GM21528 (cell line): ENCODE data around the gene SQOR.
A peak's percentile ranks its signal among the peaks of the same experiment; 100 is the strongest.

Source experiments
- ATAC-seq: cut with Tn5 transposase; IDR thresholded peaks from one replicate; pipeline ENCODE4 v1.9.1; 2021; ENCODE audit warnings: mild to moderate bottlenecking, moderate library complexity; ENCODE audit not compliant: unreplicated experiment, low FRiP score

Gene SQOR

DNA sequence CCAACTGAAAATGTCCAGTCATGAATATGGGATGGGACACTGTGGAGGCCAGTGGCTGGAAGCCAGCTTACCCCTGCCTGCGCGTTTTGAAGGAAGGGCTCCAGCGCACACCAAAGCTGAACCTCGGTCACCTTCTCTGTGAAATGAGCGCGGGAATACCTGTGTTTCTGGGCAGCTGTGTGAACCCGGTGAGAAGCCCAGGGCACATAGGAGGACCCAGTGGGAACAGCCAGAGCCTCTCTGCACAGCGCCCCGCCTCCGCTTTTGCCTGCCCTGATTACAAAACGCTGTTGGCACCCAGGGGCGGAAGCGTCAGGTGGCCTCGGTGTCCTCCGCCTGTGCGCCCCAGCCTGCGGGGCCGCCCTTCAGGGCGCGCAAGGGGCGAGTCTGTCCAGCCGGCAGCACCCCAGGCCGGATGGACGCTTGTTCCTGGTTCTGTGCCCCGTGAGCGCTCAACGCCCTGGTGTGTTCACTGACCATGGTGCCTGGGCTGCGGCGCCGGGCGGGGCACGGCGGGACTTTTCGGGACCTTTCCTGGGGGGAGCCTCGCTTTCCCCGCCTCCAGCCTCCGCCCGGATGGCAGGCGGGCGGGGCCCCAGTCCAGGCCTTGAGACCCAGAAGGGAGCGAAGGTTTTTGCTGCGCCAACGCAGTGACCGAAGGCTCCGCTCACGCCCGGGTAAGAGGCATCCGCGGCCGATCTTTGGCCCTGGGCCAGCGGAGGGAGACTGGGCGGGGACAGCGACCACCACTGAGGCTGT, at the start of gene SQOR:
Gene SQOR, plus strand, starts transcription at position 598 of the 759 bp plus-strand sequence. CDS start 23,895 bp downstream, outside the sequence.
- peak; percentile 81 for ATAC-seq

DNA sequence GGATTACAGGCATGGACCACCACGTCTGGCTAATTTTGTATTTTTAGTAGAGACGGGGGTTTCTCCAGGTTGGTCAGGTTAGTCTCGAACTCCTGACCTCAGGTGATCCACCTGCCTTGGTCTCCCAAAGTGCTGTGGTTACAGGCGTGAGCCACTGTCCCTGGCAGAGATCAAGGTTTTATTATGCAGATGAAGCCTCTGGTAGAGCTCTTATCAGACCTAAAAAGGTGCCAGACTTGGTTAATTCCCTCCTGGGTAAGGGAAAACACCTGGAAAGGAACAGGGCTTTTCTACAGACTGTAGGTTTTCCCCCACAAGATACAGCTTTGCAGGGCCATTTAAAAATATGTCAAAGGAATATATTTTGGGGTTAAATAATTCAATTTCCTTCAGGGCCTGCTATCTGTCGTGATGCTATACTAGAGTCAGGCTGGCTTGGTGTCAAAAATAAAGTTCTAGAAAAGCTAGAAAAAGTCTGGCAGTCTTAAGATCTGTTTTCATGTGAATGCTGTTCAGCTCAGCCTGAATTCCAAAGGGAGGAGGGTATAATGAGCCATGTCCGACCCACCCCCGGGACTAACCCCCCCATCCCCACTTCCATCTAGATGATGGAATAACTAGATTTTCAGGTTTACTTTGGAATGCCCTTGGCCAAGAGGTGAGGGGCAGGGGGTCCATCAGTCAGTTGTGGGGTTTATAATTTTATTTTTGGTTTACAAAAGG, 49.6 kb upstream of the SQOR start:
- ATAC-seq = no peak

DNA sequence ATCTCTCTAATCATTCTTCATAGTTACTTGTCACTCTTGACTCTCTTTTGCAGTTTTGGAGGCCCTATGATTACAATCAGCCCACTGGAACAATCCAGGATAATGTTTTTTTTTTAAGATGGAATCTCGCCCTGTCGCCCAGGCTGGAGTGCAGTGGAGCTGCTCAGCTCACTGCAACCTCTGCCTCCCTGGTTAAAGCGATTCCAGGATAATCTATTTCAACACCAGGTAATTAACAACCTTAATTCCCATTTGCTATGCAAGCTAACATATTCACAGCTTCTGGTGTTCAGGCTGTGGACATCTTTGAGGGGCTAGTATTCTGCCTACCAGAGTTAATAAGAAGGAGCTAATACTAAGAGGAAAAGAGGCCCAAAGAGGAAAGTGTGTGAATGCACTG, 48.7 kb upstream of the SQOR start:
- no peak for ATAC-seq

DNA sequence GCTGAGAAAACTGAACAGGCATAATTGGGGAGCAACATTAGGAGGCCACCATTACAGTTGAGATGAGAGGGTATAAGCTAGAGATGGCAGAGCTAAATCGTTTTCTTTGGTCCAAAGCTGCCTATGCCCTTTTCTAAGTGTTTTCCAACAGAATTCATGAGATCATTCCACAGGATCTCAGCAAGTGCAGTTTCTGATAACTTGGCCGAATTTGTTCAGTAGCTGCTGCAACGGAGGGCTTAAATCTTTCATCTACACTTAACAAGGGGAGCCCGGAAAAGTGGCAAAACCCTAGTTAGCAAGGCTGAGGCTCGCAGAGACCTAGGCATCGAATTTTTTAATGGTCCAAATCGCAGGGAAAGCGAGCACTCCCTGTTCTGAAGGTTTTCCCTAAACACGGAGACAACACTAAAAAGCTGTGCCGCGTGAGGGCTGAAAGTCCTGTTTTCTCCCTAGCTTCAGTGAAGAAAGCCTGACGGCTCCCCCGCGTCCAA, 48.2 kb upstream of the SQOR start:
- peak; percentile 10 for ATAC-seq

GRCh38 chr15:45587095-45587862, 47.5 kb upstream of the SQOR start, which contains the start of gene BLOC1S6:
TSS of gene BLOC1S6 (plus strand) at chr15:45587379. CDS start at chr15:45587444, 65 bp downstream.
- peak; percentile 78 for ATAC-seq

GRCh38 chr15:45587863-45588170, 47.0 kb upstream of the SQOR start:
- no peak for ATAC-seq

DNA sequence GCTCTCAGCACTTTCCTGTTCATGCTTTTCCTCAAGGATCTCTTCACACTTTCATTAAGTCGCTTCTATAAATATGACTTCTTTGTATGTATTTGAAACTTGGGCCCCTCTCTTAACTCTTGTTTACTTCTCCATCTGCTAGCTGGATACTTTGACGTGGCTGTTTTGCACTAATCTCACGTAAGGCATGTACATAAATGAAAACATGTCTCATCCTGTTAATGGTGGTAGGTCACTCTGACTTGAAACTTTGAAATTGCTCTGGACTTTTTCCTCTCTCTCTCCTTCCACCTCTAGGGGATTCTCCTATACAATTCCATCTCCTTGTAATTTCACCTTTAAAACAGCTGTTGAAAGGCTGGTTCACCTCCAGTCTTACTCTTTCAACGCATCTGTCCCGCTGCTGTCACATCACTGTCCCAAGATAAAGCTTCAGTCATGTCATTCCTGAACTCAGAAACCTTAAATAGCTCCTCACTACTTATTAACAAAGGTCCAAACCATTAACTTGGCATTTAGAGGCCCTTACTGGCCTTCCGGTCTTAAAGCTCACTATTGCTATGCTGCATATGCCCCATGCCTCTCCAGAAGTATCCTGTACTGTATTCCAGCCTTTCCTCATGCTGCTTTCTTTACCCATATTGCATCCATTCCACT, 46.5 kb upstream of the SQOR start:
- no peak for ATAC-seq

- ATAC-seq = no peak
Observed at GRCh38 chr15:45589256-45589655, 45.6 kb upstream of the SQOR start.

DNA sequence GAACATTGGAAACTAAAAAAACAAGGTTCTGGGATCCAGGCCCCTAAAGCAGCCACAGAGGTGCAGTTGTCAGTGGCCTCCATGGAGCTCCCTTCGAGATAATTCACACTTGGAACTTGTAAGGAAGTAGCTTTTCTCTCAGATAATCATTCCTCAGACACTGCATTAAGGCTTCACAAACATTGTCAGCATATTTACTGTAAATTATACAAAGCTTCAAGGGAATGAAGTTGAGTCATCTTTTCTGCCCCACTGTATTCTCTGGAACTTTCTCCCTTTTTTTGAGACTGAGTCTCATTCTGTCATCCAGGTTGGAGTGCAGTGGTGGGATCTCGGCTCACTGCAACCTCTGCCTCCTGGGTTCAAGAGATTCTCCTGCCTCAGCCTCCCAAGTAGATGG, 40.5 kb upstream of the SQOR start:
- no peak for ATAC-seq

DNA sequence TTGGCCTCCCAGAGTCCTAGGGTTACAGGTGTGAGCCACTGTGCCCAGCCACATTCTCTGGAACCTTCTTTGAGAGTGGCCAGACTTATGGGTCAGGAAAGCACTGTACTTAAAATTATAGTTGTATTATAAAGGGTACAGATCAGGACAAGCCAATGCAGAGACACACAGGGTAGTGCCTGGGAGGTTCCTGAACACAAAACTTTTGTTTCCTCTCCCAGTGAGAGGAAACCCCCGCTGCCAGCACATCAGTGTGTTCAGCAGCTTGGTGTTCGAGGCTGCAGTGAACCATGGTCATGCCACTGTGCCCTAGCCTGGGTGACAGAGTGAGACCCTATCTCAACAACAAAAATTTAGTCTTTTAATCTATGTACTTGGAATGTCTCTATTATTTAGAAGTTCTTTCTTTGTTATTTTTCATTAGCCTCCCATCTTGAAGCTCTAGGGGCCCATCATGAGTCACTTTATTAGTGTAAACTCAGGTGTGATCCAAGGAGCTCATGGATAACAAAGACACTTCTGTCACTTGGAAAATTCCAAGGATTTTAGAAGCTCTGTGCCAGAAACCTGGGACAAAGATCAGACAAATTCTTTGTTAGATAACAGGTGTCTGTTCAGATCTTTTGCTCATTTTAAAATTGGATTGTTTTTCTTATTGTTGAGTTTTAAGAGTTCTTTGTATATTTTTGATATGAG, 39.8 kb upstream of the SQOR start:
- ATAC-seq = no peak

- ATAC-seq = no peak
Observed at GRCh38 chr15:45603881-45604280, 30.9 kb upstream of the SQOR start.

- no peak for ATAC-seq
Observed at GRCh38 chr15:45604326-45604725, 30.5 kb upstream of the SQOR start.

- ATAC-seq = no peak
Observed at GRCh38 chr15:45606413-45606812, 28.4 kb upstream of the SQOR start.

GRCh38 chr15:45606841-45607240, 28.0 kb upstream of the SQOR start:
- no peak for ATAC-seq

DNA sequence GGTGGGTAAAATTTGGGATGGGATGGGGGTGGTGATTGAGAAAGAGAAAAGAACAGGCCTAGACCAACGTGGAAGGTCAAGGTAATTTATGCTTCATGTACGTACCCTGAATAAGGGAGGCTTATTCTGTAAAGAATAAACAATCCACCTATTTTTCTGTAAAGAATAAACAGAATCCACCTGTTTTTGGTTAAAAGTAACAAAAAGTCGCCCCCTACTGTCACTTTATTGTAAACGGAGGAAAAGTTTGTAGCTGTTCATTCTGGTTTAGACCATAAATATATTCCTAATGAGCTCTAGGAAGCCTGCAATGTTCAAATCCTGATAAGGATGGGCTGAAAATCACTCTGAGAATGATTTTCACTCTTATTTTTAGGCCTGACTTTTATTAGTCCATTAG, 23.5 kb upstream of the SQOR start:
- no peak for ATAC-seq

GRCh38 chr15:45612790-45613415, 21.9 kb upstream of the SQOR start:
- ATAC-seq = no peak

DNA sequence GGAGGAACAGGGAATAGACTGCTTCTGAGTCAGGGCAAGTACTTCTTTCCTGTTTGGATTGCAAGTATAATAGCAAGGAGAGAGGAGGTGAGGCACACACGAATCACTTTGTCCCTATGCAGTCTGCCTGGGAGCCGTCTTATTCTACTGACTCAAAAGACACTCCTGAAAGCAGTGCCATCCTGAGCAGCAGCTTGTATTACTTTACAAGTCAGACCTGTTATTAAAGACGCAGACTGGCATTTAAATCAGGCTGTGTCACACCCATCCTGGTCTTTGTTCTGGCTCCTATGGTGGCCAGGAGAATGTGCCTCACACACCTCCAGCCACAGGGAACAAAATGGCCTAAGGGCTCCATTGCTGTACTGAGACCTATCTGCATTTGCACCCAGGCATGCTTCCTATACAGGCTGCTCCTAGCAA, 17.9 kb upstream of the SQOR start:
- no peak for ATAC-seq

DNA sequence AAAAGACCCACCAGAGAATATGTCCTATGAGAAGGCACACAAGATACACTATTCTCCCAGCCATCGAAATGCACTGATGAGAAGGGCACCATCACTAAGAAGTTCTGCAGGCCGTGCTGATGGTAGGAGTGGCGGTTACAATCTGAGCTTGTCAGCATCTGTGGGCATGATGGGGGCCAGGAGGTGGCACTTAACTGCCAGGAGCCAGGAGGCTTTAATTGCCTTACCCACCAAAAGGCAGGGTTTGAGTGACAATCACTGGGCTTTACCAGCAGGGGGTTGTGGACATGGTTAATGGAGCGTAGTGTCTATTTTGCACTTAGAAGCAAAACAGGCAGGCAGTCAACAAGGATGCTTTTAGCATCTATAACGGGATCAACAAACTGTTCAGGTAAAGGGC, 16.0 kb upstream of the SQOR start:
- ATAC-seq = no peak

- ATAC-seq = no peak
Observed at GRCh38 chr15:45628136-45628535, 6.7 kb upstream of the SQOR start.
